SIG-M5 (cell line): Measurements from ENCODE around the gene ZC3H4.
"Not testable (repeated sequence)": the region's sequence is repeated elsewhere in the genome, so short reads cannot be mapped to it uniquely, and the experiment has no call there.

ENCODE experiments used
- DNase-seq: peaks from one replicate; lab custom pipeline; 2025; lab: John Stamatoyannopoulos, UW

ZC3H4 gene

DNA sequence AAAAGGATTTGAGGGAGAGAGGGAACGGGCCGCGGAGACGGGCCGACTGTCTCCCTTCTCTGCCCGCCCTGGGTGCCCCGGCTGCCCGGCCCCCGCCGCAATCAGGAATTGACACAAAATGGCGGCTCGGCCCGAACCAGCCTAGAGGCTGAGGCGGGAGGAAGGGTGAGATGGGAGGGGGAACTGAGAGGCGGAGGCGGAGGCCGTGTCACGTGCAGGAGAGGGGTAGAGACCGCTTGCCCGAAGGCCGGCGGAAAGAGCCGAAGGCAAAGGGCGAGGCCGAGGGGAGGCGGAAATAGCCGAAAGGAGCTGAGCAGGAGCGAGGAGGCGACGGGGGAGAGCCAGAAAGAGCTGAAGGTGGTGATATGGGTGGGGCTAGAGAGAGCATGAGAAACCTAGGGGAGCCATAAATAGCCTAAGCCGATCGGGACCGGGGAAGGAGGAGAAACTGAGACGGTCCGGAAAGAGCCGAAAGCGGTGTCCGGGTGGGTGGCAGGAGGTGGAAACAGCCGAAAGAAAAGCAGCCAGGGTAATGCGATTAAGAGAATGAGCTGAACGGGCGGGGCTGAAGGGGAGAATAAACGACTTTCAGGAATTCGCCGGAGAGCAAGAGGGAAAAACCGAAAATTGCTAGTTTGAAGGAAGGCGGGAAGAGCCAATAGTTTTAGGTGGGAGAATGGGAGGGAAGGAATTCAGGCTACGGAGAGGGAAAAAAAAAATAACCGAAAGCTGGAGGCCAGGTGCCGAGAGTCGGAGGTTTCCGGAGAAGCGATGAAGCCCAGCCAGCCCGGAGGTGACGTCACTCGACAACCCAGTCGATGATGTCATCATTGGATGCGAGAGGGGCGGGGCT, at the start of gene ZC3H4:
TSS of gene ZC3H4 (minus strand) at position 780 of the 853 bp plus-strand sequence. CDS start 1,192 bp downstream, outside the sequence.
- DNase-seq = peak; percentile 93

DNA sequence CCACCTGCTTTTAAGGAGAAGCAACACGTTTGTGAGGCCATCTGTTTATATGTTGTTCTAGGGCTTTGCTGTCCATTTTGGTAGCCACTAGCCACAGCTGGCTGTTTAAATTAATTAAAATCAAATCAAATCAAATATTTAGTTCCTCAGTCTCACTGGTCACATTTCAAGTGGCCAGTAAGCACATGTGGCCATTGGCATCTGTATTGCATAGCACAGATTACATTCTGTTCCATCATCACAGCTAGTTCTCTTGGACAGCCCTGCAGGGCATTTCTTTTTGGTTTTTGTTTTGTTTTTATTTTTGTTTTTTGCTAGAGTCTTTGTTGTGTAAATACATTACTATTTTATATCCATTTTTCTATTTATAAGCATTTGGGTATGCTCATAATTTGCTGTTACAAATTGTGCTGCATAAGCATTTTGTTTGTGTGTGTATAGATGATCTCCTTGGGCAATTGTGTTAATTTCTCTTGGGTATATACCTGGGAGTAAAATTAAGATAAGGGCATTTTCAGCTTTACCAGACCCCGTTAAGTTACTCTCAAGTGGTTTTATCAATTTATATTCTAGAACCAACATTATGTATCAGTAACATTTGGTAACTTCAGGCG, 48.4 kb upstream of the ZC3H4 start:
- no peak for DNase-seq

DNA sequence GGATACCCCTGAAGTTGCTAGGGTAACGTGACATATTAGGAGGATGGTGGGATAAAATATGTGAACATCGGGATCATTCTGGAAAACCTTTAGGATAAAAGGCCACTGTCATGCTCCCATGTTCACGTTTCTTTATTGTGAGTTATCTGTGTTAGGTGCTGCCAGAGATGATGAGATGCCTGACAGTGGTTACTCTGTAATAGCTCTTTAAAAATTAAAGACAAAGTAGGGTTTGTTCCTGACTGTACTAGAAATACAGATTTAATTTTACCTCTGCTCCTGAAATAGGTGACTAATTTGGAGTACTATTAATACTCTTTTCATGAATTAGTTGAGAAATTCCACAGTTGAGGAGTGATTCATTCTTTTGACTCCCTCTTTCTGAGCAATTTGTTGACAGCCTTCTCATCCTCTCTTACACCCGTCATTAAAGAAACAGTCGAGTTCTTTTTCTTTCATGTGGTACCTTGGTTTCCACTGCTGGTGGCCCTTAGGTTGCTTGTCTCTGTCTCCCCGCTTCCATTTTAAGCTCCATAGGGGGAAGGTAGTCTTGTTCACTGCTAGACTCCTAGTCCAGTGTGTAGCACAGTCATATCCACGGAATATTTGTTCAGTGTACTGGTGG, 45.4 kb upstream of the ZC3H4 start:
- no peak for DNase-seq

DNA sequence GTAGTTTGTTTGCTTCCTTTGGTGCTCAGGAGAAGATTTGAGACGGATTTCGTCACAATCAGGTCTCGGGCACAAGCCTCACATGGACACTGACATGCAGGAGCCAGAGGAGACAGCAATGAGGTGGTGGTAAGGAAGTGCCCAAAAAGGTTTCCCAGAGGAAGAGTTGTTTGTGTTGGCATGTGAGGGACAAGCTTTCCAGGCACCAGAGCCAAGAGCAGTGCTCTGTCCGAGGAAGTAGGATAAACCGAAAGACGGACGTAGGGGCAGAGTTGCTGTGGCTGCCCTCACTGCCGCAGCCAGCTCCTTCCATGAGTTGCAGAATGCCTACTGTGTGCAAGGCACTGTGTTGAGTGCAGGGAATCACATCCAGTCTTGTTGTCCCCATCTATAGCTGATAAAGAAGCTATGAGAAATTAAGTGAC, 44.8 kb upstream of the ZC3H4 start:
- DNase-seq = no peak

DNA sequence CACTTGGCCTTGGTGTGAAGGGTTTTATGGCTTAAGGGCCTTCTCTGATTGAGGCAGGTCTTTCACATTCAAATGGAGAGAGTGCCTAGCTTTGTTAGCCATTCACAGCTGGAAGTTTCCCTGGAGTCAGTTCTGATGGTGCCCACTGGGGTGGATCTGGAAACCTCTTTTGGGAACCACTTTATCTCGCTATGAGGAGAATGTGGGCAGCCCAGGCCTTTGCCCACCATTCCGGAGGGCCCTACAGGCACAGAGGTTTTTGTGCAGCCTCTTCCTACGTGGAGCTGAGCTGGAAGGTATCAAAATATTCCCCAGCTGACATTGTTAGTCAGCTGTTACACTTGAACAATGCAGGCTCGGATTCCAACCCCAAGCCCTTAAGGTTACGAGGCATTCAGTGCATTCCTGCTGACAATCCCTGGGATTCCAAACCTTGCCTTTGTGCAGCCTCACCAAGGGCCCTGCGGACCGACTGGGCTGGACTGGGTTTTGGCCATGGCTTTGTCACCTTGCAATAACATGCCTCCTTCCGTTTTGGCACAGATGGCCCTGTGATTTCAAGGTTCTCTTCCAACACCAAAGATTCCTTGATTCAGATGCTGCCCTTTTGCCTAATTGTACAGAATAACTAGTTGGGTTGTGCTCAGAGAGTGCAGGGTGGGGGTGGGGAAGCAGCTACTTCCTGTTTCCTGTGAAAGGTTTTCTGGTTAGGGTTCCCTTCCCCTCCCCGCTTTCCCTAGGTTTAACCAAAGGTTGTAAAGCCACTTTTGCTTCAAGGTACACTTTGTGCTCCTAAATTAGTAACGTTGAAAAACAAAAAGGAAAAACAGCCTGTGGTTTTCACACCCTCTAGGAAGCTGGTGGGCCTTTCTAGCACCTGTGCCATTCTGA, 44.1 kb upstream of the ZC3H4 start:
- no peak for DNase-seq

DNA sequence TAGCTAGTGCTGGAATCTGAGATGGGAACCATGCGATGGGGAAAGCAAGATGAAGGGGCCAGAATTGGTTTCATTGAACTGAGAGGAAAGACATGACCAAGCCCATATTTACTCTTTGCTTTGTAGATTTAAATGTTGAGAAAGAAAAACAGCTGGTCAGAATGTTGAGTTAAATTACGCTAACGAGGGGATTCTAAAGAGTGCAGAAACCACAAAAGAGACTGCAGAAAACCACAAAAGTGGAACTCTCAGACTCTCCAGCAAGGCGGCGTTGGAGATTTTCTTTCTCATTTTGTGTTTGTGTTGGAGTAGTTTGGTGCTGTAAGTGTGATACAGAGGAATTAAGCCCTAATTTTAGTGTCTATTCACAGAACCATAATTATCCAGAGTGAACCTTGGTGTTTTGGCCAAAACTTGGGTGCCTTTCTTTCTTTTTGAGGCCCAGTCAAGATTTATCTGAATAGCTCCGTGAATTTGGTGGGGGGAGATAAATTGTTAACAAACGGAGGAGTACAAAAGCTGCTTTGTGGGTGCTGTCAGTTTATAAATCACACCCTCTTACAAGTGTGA, 43.4 kb upstream of the ZC3H4 start:
- DNase-seq = peak; percentile 48

DNA sequence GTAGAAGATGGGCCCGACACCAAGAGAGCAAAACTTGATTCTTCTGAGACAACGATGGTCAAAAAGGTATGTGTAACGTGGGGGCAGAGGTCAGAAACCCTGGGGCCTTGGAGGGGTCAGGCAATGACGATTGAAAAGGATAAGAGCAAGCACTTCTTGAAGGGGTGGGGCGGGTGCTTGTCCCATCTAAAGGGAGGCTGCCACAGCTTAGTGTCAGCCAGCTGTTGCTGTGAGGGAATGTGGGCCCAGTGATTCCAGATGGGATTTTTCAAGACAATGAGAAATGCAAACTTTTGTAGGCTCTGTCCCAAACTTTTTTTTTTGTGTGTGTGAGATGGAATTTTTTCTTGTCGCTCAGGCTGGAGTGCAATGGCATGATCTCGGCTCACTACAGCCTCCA, 41.6 kb upstream of the ZC3H4 start:
- DNase-seq = no peak

DNA sequence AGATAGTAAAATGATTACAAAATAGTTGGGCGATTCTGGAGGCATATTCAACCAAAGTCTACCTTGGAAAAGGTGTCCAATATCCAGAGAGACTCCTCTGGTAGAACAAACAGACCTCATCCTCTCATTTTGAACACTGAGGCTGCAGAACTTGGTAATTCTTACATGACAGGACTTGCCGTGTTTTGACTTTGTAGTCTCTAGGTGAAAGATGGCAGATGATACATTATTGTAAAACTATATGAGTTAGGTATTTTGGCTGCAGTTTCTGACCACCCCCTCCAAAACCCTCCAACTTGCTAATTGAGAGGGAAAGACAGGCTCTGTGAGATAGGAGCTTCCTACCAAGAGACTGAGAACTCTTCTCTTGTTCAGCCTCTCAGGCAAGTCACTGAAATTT, 39.7 kb upstream of the ZC3H4 start:
- DNase-seq = no peak

DNA sequence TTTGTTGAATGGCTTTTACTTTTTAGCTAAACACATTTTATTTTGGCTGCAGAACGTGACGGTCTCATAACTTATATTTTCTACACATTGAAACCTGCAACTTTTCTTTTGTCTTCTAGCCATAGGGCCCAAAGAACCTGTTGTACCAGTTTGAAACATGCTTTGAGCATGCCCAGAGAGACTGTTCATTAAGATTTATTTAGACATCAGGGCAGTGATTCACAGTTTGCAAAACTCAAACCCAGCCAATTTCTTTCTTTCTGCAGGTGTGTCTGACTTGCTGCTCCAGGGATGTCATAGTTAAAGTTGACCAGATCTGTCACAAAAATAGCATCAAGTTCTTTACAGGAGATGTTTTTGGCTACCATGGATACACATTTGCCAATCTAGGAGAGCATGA, 39.1 kb upstream of the ZC3H4 start:
- no peak for DNase-seq

DNA sequence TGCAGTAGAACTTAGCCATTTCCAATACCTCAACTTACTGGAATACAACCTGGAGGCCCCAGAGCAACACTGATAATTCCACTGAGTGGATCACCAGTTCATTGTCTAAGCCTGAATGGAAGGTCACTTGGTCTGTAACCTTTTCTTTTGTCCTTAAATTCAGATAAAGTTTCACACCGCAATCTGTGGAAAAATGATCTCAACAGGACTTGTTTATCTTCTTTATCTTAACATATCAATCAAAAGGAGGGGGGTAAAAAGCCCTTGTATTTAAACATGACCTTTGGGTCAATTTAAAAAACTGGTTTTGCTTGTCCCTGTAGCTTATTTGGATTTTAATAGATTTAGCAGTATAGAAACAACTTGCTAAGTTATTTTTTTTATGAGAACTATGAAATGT, 38.6 kb upstream of the ZC3H4 start:
- DNase-seq = no peak

DNA sequence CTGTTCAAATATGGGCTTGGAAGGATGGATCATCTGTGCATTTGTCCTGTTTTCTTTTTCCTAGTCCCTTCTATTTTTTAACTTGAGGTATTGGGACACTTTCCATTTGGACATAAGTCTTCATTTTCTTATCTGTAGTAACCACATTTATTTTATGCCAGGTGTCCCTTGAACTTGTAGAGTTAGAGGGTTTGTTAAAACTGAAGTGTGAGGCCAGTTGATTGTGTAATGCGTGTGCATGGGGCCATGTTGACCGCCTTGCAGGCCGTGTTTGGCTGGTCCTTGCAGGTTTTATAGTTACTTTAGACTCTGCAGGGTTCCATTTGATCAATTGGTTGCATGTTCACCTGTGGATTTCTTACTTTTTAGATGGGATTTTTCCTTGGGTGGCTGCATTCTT, 38.1 kb upstream of the ZC3H4 start:
- DNase-seq = no peak

DNA sequence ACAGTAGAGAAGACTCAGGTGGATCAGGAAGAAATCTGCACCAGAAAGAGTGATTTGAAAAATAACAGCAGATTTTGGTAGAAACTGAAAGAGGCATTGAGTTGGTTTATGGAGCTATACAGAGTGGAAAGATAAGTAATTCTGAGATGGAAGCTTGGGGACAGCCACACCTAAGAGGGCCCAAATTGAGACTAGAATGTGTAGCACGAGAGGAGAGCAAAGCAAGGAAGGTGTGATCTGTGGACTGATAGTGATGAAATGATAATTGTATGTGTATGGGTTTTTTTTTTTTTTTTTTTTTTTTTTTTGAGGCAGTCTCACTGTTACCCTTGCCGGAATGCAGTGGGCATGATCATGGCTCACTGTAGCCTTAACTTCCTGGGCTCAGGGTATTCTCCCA, 33.3 kb upstream of the ZC3H4 start:
- no peak for DNase-seq

DNA sequence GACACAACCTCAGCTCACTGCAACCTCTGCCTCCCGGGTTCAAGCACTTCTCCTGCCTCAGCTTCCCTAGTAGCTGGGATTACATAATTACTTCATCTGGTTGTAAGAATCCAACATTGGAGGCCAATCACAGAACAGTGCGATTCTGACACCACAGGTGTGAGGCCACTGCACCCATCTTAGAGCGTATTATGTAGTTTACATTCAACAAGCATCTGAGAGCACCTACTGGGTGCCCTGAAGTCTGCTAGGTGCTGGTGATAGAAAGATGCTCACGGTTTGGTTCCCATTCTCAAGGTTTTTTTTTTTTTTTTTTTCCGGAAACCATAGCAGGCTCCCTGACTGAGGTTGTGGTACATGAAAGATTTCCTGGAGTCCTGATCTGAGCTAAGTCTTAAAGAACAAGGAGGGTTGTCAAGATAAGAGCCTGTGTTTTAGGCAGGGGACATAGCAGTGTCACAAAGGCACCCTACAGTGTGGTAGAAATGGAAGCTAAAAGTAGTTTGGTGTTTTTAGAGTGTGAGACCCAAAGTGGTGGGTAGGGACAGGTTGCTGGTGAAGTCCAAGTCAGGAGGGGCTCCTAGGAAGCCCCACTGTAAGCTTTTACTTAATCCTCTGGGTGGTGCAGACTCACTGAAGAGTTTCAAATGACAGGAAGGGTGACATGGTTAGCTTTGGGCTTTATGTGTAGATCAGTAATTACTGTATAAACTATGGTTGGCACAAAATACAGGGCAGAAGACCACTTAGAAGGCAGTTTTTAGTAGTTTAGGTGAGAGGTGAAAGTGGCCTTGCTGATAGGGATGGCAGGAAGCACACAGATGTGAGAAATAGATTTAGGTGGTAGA, 32.3 kb upstream of the ZC3H4 start:
- no peak for DNase-seq

DNA sequence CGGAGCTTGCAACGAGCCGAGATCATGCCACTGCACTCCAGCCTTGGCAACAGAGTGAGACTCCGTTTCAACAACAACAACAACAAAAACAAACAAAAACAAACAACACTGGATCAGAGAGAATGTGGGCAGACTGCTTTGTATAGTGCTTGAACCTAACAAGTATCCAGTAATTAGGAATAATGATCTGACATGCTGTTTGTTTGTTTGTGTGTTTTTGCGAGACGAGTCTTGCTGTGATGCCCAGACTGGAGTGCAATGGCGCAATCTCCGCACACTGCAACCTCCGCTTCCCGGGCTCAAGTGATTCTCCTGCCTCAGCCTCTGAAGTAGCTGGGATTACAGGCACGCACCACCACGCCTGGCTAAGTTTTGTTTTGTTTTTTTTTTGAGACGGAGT, 31.1 kb upstream of the ZC3H4 start:
- no peak for DNase-seq

DNA sequence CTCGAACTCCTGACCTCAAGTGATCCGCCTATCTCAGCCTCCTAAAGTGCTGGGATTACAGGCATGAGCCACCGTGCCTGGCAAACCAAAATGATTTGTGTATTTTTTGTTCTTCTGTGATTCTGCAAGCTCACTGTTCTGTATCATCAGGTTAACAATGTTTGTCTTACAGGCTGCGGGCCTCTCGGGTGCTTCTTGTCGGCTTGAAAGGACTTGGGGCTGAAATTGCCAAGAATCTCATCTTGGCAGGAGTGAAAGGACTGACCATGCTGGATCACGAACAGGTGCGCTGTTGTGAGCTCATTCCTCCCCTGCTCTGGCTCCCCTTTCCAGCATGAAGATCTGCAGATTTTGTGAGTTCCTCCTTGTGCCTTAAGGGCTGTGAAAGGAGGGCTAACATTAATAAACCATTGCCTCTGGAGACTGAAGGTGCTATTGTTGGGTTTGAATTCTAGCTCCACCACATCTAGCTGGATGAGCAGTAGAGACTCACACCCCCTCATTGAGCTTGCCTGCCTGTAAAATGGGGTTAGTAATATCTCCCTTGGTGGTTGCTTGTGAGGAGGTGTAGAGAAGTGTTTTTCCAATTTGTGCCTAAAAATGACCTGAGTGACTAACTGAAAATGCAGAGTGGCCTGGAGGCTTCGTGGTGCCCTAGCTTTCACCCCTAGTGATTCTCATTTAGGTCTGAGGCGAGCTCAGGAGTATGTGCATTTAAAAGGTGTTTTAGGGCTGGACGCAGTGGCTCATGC, 29.9 kb upstream of the ZC3H4 start:
- DNase-seq = no peak

DNA sequence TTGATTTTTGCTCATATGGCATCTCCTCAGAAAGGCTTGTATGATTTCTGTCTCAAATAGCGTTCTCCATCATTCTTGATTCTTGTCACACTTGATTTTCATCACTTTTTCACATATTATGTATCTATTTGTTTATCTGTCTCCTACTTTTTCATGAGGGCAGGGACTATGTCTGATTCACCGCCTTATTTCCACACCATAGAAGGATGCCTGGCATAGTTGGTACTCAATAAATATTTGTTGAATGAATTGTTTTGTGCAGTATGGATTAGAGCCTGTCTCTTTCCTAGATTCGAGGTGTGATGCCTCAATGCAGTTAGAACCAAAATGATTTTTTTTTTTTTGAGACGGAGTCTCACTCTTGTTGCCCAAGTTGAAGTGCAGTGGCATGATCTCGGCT, 29.2 kb upstream of the ZC3H4 start:
- no peak for DNase-seq

DNA sequence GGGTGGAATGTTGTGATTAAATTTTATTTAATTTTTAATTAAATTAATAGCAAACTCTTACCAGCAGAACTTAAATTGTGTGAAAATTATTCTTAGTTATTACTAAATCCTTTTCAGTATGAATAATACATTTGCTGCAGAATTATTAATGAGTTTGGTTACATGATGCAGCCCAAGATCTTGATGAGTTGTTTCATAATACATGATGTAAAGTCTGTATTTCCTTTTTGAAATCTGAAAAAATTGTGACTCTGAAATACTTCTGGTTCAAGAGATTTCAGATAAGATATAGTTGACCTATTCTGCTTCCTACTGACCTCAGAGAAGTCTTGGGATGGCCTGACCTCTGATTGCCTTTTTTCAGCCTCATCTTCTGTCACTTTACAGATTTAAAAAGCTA, 28.1 kb upstream of the ZC3H4 start:
- DNase-seq = no peak

DNA sequence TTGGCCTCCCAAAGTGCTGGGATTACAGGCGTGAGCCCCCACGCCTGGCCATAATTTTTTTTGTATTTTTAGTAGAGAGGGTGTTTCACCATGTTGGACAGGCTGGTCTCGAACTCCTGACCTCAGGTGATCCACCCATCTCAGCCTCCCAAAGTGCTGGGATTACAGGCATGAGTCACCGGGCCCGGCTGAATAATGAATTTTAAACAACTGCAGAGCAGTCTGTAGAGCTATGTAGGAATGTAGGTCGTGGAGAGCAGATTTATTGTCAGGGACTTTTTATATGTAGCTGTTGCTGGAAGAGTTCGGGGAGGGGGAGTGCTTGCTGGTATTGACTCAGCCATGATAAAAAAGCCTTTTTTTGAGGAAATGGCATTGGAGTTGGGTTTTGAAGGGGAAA, 27.7 kb upstream of the ZC3H4 start:
- DNase-seq = not testable (repeated sequence)

DNA sequence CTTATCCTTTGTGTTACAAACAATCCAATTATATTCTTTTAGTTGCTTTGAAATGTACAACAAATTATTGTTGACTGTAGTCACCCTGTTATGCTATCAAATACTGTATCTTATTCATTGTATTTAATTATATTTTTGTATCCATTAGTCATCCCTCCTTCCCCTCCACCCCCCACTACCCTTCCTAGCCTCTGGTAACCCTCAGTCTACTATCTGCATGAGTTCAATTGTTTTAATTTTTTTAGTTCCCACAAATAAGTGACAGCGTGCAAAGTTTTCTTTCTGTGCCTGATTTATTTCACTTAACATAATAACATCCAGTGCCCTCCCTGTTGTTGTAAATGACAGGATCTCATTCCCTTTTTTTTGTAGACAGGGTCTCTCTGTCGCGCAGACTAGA, 21.6 kb upstream of the ZC3H4 start:
- DNase-seq = no peak

DNA sequence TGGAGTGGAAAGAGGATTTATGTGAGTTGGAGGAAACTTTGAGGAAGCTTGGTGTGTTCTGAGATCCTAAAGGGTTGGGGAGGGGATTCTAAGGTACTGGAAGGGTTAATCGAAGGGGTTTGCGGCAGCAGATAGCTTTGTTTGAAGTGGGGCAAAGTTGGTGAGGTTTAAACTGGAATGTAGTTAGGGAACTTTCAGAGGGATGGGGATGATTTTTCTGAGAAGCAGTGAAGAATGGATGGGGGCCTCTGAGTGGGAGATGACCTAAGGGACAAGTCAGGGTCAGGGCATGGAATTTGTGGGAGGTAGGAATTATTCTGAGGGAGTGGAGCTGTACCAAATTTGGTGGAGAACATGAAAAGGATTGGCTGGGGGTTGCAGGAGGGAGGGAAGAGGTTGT, 21.0 kb upstream of the ZC3H4 start:
- DNase-seq = no peak
